Transverse colon (tissue), 4 donors: ENCODE data around the gene PKP3.
A peak's percentile ranks its signal among the peaks of the same experiment; 100 is the strongest.

Experiments used
- EP300 ChIP-seq: sonication (generic); formaldehyde crosslinking; IDR thresholded peaks from one replicate; pipeline ENCODE4 v1.6.1; 2017; ENCODE audit warnings: antibody characterized with exemption, low read depth
- POLR2A ChIP-seq: fragments of 450-650 bp; IDR thresholded peaks from one replicate; pipeline ENCODE4 v1.6.1; 2016; ENCODE audit warnings: antibody characterized with exemption, mild to moderate bottlenecking, moderate library complexity
- POLR2AphosphoS5 ChIP-seq, 3 donors: sonication (generic); formaldehyde crosslinking; IDR thresholded peaks; one replicate each; pipeline ENCODE4 v1.6.1; 2016; ENCODE audit warnings: antibody characterized with exemption in 3 of 3
- TF ChIP-seq, protein P1 (sequence below), 5 experiments: fragments of 200-600 bp in 3 of 5; fragments of 450-650 bp in 2 of 5; sonication (generic) in 3 of 5; IDR thresholded peaks; 1 replicate in 2 of 5; 2 replicates in 3 of 5; pipeline ENCODE4 v1.5.1; 2016 to 2017; ENCODE audit warnings: antibody characterized with exemption in 5 of 5, inconsistent platforms in 3 of 5, mild to moderate bottlenecking in 2 of 5, moderate library complexity in 1 of 5

DNA sequence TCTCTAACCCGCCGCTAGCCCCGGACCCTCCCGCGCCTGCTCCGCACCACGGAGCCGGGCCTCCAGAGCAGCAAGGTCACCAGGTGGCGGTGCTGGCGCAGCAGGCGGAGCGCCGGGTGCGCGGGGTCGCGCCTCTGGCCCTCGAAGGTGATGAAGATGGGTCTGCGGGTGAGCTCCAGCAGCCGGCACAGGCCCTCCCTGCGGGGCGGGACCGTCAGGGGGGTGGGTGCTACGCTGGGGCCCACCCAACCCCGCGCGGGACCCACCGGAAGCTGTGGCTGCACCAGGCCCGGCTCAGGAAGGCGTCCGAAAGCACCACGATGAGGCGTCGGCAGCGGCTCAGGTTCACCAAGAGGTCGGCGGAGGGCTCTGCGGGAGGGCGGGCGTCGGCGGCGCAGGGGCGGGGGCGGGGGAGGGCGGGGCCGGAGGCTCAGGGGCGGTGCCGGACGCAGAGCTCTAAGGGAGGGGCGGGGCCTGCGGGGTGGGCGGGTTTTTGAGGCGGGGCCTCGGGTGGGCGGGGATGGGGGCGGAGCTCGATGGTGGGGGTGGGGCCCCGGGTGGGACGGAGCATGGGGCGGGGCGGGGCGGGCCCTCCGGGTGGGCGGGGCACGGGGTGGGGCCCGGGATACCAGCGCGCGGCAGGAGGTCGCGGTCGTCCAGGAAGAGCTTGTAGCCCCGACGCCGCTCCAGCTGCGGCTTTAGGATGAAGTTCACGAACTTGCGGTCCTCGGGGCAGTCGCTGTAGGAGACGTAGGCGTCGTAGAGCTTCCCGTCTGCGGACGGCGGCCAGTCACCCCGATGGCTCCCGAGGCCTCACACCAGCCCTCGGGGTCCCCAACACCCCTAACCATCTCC is 13.0 kb downstream of the PKP3 start:
- TF ChIP-seq, protein P1, sequence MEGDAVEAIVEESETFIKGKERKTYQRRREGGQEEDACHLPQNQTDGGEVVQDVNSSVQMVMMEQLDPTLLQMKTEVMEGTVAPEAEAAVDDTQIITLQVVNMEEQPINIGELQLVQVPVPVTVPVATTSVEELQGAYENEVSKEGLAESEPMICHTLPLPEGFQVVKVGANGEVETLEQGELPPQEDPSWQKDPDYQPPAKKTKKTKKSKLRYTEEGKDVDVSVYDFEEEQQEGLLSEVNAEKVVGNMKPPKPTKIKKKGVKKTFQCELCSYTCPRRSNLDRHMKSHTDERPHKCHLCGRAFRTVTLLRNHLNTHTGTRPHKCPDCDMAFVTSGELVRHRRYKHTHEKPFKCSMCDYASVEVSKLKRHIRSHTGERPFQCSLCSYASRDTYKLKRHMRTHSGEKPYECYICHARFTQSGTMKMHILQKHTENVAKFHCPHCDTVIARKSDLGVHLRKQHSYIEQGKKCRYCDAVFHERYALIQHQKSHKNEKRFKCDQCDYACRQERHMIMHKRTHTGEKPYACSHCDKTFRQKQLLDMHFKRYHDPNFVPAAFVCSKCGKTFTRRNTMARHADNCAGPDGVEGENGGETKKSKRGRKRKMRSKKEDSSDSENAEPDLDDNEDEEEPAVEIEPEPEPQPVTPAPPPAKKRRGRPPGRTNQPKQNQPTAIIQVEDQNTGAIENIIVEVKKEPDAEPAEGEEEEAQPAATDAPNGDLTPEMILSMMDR (IDR thresholded peaks at IDR 0.05) = peak in 4 of 5 experiments; percentile 8 to 53 (median 20)
- peak in 2 of 3 donors; percentile 55 to 66 for TF ChIP-seq POLR2AphosphoS5 (IDR thresholded peaks at IDR 0.05)
- TF ChIP-seq POLR2A = peak; percentile 35
- no peak for TF ChIP-seq EP300
